Effector memory CD8-positive, alpha-beta T cell (primary cell): Measurements from ENCODE around the gene SLC2A14.
"Not testable (repeated sequence)": the region's sequence is repeated elsewhere in the genome, so short reads cannot be mapped to it uniquely, and the experiment has no call there.

Source experiments
- ATAC-seq: fragments of 150-1000 bp; cut with Tn5 transposase; replicated peaks from 2 replicates; pipeline ENCODE4 v1.10.0; 2021; ENCODE audit warnings: mild to moderate bottlenecking, moderate library complexity
- DNase-seq, 3 experiments: peaks; one replicate each; pipeline ENCODE4 v3.0.0; 2021
- H3K27ac Mint-ChIP-seq, 2 donors: one replicate each; pipeline ENCODE4 v1.8.0; 2022; ENCODE audit warnings: mild to moderate bottlenecking in 2 of 2, mixed read lengths in 2 of 2, moderate library complexity in 2 of 2
- H3K27me3 Mint-ChIP-seq, 2 donors: one replicate each; pipeline ENCODE4 v1.8.0; 2022; ENCODE audit warnings: mixed read lengths in 2 of 2
- H3K36me3 Mint-ChIP-seq: one replicate; pipeline ENCODE4 v1.8.0; 2022; ENCODE audit warnings: mild to moderate bottlenecking, moderate library complexity, mixed read lengths; ENCODE audit not compliant: insufficient read depth
- H3K4me1 Mint-ChIP-seq, 2 donors: one replicate each; pipeline ENCODE4 v1.8.0; 2022; ENCODE audit warnings: low read depth in 2 of 2, mixed read lengths in 2 of 2
- H3K4me3 Mint-ChIP-seq, 2 donors: one replicate each; pipeline ENCODE4 v1.8.0; 2022; ENCODE audit warnings: mild to moderate bottlenecking in 2 of 2, mixed read lengths in 2 of 2, moderate library complexity in 2 of 2
- H3K9me3 Mint-ChIP-seq, 2 donors: one replicate each; pipeline ENCODE4 v1.8.0; 2022; ENCODE audit warnings: mixed read lengths in 2 of 2

SLC2A14 gene

GRCh38 chr12:7859552-7859951 lies 13.2 kb downstream of the SLC2A14 start:
- Mint-ChIP-seq H3K27ac (no peak overlapping the region), H3K27me3 (peaks cover 21 to 50% of the 10 kb centered on the region in 2 donors), H3K9me3 (no peaks in the 10 kb centered on the region), H3K4me1 (peaks cover 9 to 14% of the 10 kb centered on the region in 2 donors), H3K36me3 (no peaks in the 10 kb centered on the region), H3K4me3 (no peak overlapping the region)
- no peak for DNase-seq
- ATAC-seq: no peak

GRCh38 chr12:7857971-7858370 lies 14.7 kb downstream of the SLC2A14 start:
- no peak for ATAC-seq
- H3K36me3 Mint-ChIP-seq: no peaks in the 10 kb centered on the region
- no peak overlapping the region for H3K4me3 Mint-ChIP-seq
- H3K9me3 Mint-ChIP-seq: no peaks in the 10 kb centered on the region
- H3K4me1 Mint-ChIP-seq: peaks cover 6 to 11% of the 10 kb centered on the region in 2 donors
- DNase-seq: no peak
- peaks cover 24 to 54% of the 10 kb centered on the region in 2 donors for H3K27me3 Mint-ChIP-seq
- H3K27ac Mint-ChIP-seq: no peak overlapping the region

- no peak for DNase-seq
- H3K4me3 Mint-ChIP-seq: no peak overlapping the region
- peaks cover 37 to 62% of the 10 kb centered on the region in 2 donors for H3K27me3 Mint-ChIP-seq
- H3K4me1 Mint-ChIP-seq: peaks cover 3 to 8% of the 10 kb centered on the region in 2 donors
- no peaks in the 10 kb centered on the region for H3K36me3 Mint-ChIP-seq
- no peak overlapping the region for H3K27ac Mint-ChIP-seq
- ATAC-seq: no peak
- no peaks in the 10 kb centered on the region for H3K9me3 Mint-ChIP-seq
Observed at GRCh38 chr12:7856516-7856915, 16.2 kb downstream of the SLC2A14 start.

- DNase-seq (no peak), ATAC-seq (no peak)
- Mint-ChIP-seq H3K4me1 (no peaks in the 10 kb centered on the region), H3K4me3 (no peak overlapping the region), H3K27ac (no peak overlapping the region), H3K36me3 (no peaks in the 10 kb centered on the region), H3K27me3 (peaks cover 54 to 63% of the 10 kb centered on the region in 2 donors), H3K9me3 (no peaks in the 10 kb centered on the region)
Observed at GRCh38 chr12:7853557-7853956, 19.2 kb downstream of the SLC2A14 start.

GRCh38 chr12:7851622-7852081 lies 21.1 kb downstream of the SLC2A14 start:
- H3K4me1 Mint-ChIP-seq, ATAC-seq, H3K9me3 Mint-ChIP-seq, H3K36me3 Mint-ChIP-seq, H3K27ac Mint-ChIP-seq, H3K4me3 Mint-ChIP-seq, DNase-seq: not testable (repeated sequence)
- peaks cover 64% of the 10 kb centered on the region in 2 donors for H3K27me3 Mint-ChIP-seq

- H3K27ac Mint-ChIP-seq, H3K36me3 Mint-ChIP-seq, H3K4me1 Mint-ChIP-seq, ATAC-seq, DNase-seq, H3K9me3 Mint-ChIP-seq, H3K4me3 Mint-ChIP-seq: not testable (repeated sequence)
- H3K27me3 Mint-ChIP-seq: peaks cover 48 to 53% of the 10 kb centered on the region in 2 donors
Observed at GRCh38 chr12:7850099-7850498, 22.6 kb downstream of the SLC2A14 start.

- not testable (repeated sequence) for H3K4me3 Mint-ChIP-seq, H3K27ac Mint-ChIP-seq, H3K36me3 Mint-ChIP-seq, DNase-seq, ATAC-seq, H3K9me3 Mint-ChIP-seq, H3K4me1 Mint-ChIP-seq
- peaks cover 47 to 58% of the 10 kb centered on the region in 2 donors for H3K27me3 Mint-ChIP-seq
Observed at GRCh38 chr12:7848098-7848422, 24.7 kb downstream of the SLC2A14 start.

DNA sequence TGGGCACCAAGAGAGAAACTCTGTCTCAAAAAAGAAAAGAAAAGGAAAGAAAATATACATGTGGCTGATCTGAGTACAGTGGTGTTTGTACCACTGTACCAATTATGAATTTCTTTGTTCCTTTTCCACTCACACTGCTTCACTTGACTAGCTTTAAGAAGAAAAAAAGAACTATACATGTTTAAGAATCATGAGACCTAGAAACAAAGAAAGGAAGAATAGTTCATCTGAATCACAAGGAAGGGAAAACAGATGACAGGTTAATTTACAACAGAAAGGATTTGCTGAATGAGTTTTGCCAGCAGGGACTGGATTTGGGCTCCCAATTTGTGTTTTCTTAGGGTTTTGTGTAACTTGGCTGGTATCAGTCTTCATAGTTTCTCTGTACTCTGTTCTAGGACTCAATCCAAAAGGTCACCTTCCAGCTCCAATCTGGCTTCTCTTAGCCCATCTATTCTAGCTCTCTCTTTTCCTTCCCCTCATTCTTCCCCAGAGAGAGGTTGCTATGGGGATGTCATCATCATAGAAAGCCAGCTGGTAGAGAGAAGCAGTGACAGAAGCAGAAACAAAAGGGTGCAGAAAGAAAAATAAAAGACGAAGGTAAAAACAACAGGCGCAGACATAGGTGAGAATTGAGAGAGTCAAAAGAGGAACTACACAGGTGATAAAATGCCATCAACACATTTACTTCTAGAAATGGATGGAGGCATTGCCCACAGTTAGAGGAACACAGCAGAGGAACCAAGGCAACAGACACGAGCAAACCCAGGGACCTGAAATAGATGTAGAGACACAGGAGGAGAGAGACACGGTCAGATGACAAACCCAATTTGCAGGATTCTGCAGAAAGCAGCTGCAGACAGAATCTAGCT lies 25.3 kb downstream of the SLC2A14 start:
- not testable (repeated sequence) for H3K9me3 Mint-ChIP-seq, DNase-seq, H3K4me1 Mint-ChIP-seq, H3K36me3 Mint-ChIP-seq, H3K4me3 Mint-ChIP-seq
- H3K27ac Mint-ChIP-seq: peak overlapping the region in 1 of 2 donors; percentile 45
- peaks cover 47 to 52% of the 10 kb centered on the region in 2 donors for H3K27me3 Mint-ChIP-seq
- peak; percentile 42 for ATAC-seq

DNA sequence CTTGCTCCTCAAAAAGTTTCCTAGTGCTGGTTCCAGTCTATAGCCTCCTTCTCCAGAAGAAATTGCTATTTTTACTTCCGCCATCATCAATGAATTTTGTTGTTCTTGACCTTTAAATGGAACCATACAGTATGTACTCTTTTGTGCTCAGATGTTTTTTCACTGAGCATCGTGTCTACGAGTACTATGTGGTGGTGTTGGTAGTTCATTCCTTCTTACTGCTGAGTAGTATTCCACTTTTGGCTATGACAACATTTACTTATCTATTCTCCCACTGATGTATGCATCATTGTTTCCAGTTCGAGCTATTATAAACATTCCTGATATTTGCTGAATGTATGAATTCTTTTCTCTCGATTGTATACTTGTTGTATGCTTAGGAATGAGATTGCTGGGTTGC lies 28.6 kb downstream of the SLC2A14 start:
- Mint-ChIP-seq H3K27me3 (peaks cover 33 to 41% of the 10 kb centered on the region in 2 donors), H3K4me1 (peaks cover 3 to 4% of the 10 kb centered on the region in 2 donors), H3K27ac (no peak overlapping the region), H3K36me3 (no peaks in the 10 kb centered on the region), H3K4me3 (no peak overlapping the region), H3K9me3 (no peaks in the 10 kb centered on the region)
- DNase-seq (no peak), ATAC-seq (no peak)

DNA sequence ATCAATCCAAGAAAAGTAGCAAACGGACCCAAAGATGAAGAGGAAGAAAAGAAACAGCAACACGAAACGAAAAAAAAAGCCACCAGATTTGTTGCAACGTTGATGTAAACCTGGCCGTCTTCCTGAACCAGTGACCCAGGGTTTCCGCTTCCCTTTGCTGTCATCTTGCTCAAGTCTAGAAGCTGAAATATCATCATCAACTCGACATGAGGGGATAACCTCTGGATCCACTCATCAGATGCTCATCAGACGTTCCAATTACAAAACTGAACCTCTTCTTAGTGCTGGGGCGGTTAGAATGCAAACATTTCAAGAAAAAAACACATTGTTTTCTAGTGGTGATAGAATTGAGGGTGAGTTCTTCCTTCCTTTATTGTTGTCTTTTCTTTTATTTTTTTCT lies 29.1 kb downstream of the SLC2A14 start:
- DNase-seq, H3K27ac Mint-ChIP-seq, H3K9me3 Mint-ChIP-seq, H3K4me3 Mint-ChIP-seq, H3K4me1 Mint-ChIP-seq, H3K36me3 Mint-ChIP-seq: not testable (repeated sequence)
- H3K27me3 Mint-ChIP-seq: peaks cover 31 to 35% of the 10 kb centered on the region in 2 donors
- ATAC-seq: peak; percentile 93

DNA sequence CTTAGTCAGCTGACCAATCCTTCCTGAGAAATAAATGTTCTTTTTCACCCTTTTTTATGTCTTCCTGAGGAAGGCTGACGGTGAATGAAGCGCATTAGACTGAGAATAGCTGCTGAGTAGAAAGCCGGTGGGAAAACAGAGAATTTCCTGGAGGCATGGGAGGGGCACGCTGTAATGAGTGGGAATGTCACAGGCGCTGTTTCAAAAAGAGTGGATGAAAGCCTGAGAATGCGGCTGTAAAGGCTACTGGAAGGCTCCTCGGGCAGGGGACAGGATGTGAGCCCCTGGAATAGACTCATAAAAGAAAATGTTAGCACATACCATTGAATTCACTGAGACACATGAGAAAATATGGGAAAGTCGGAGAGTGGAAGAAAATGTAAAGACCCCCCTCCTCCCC lies 29.6 kb downstream of the SLC2A14 start:
- peaks cover 27 to 37% of the 10 kb centered on the region in 2 donors for H3K27me3 Mint-ChIP-seq
- H3K27ac Mint-ChIP-seq, H3K4me1 Mint-ChIP-seq, H3K36me3 Mint-ChIP-seq, H3K9me3 Mint-ChIP-seq, DNase-seq: not testable (repeated sequence)
- peak overlapping the region in 1 of 2 donors; percentile 31 for H3K4me3 Mint-ChIP-seq
- peak; percentile 19 for ATAC-seq

DNA sequence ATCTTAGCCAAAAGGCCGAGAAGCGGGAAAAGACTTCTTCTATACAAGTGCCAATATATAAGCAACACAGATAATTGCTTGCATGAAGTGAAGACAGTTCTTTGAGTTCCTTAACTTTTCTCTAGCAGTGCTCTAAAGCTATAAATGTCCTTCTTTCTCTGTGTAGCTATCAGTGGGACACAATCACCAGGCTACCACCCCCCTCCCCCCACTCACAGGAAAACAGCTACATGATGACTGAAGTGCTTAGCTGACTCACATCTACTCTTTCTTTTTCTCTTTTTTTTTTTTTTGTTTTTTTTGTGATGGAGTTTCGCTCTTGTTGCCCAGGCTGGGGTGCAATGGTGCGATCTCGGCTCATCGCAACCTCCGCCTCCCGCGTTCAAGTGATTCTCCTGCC lies 30.3 kb downstream of the SLC2A14 start:
- H3K27ac Mint-ChIP-seq, DNase-seq, H3K4me1 Mint-ChIP-seq, H3K4me3 Mint-ChIP-seq, H3K36me3 Mint-ChIP-seq, H3K9me3 Mint-ChIP-seq: not testable (repeated sequence)
- peaks cover 20 to 33% of the 10 kb centered on the region in 2 donors for H3K27me3 Mint-ChIP-seq
- peak; percentile 39 for ATAC-seq

DNA sequence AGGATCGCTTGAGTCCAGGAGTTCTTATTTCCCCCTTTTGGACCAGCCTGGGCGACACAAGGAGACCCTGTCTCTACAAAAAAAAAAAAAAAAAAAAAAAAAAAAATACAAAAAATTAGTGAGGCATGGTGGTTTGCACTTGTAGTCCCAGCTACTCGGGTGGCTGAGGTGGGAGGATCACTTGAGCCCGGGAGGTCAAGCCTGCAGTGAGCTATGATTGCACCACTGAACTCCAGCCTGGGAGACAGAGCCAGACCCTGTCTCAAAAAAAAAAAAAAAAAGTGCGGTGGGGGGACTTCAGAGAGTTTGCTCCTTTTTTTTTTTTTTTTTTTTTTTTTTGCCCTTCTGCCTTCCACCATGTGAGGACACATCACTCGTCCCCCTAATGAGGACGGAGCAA lies 32.9 kb downstream of the SLC2A14 start:
- ATAC-seq, H3K27ac Mint-ChIP-seq, DNase-seq, H3K36me3 Mint-ChIP-seq, H3K9me3 Mint-ChIP-seq, H3K4me1 Mint-ChIP-seq, H3K4me3 Mint-ChIP-seq: not testable (repeated sequence)
- H3K27me3 Mint-ChIP-seq: peaks cover 15 to 30% of the 10 kb centered on the region in 2 donors

DNA sequence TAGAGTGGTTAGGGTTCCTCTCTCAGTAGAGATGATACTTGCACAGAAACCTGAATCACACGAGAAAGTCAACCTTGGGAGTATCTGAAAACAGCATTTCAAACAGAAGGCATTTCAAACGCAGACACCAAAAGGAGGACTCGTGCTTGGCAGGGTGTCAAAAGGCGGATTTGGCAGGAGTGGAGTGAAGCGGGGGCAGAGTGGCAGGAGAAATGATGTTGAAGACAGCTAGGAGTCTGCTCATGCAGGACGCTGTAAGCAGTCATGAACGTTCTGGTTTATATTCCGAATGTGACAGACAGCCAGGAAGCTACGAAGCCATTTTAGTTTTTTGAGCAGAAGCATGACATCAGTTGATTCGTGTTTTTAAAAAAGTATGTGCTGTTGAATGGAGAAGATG lies 33.5 kb downstream of the SLC2A14 start:
- not testable (repeated sequence) for H3K36me3 Mint-ChIP-seq, ATAC-seq, H3K4me1 Mint-ChIP-seq, H3K27ac Mint-ChIP-seq, H3K4me3 Mint-ChIP-seq, H3K9me3 Mint-ChIP-seq, DNase-seq
- peaks cover 13 to 27% of the 10 kb centered on the region in 2 donors for H3K27me3 Mint-ChIP-seq
